Body of pancreas (tissue), 4 donors: ENCODE measurements around the gene CACNG3. TPM values are rescaled to one million over a fixed set of nuclear protein-coding genes. Genes with fewer than 3 reads are reported as not detected.

ENCODE experiments used
- ATAC-seq: fragments of 150-250 bp; one replicate; pipeline ENCODE4 v1.9.1; 2016
- DNase-seq, 4 donors: peaks; one replicate each; pipeline ENCODE4 v3.0.0-alpha.2; 2019
- H3K27ac ChIP-seq, 4 donors: fragments of 200-600 bp; sonication (generic); 1 replicate in 3 of 4; 2 replicates in 1 of 4; pipeline versions ENCODE4 v1.5.1 to v1.6.1; 2016 to 2019; ENCODE audit warnings: mild to moderate bottlenecking in 1 of 4, mixed read lengths in 1 of 4, moderate library complexity in 1 of 4
- H3K27me3 ChIP-seq, 2 donors: fragments of 200-600 bp; sonication (generic); one replicate each; pipeline ENCODE4 v1.6.0; 2016; ENCODE audit warnings: mild to moderate bottlenecking in 1 of 2
- H3K36me3 ChIP-seq, 2 donors: fragments of 200-600 bp; sonication (generic); replicated peaks in 1 of 2; 2 replicates each; pipeline ENCODE4 v1.5.1; 2016; ENCODE audit warnings: low read depth in 2 of 2; ENCODE audit not compliant: insufficient read depth in 1 of 2
- H3K4me1 ChIP-seq: fragments of 200-600 bp; sonication (generic); one replicate; pipeline ENCODE4 v1.6.0; 2016
- H3K4me3 ChIP-seq, 2 donors: fragments of 200-600 bp; sonication (generic); 1 replicate in 1 of 2; 2 replicates in 1 of 2; pipeline ENCODE4 v1.5.1; 2016 to 2019
- H3K9me3 ChIP-seq, 3 donors: fragments of 200-600 bp; sonication (generic); 1 replicate in 2 of 3; 2 replicates in 1 of 3; pipeline ENCODE4 v1.5.1; 2016
- POLR2A ChIP-seq, 3 donors: fragments of 450-650 bp; IDR thresholded peaks; one replicate each; pipeline ENCODE4 v1.6.1; 2016; ENCODE audit warnings: antibody characterized with exemption in 3 of 3, mild to moderate bottlenecking in 2 of 3
- WGBS, 2 donors: methylation state at CpG; one replicate each; pipeline ENCODE4 v1.1.5; 2017; 5-methylcytosine and 5-hydroxymethylcytosine counted together
- intact Hi-C: fragments of 100-400 bp; cut with DNase I; formaldehyde crosslinking; loops from one replicate; pipeline ENCODE4 v1.15.1; 2023
- total RNA-seq, 2 donors: library from RNA; depleted of rRNA; stranded (reverse); fragments of >200 nt; gene quantifications; one replicate each; pipeline ENCODE4 v1.1.0, GENCODE V29; 2016
- TF ChIP-seq, protein P1 (sequence below), 7 experiments: fragments of 450-650 bp in 4 of 7; fragments of 200-600 bp in 3 of 7; sonication (generic) in 3 of 7; IDR thresholded peaks; one replicate each; pipeline ENCODE4 v1.5.1; 2016 to 2019; ENCODE audit warnings: antibody characterized with exemption in 7 of 7

CACNG3 gene
- total RNA-seq, 2 donors from 2014 or later = not detected

DNA sequence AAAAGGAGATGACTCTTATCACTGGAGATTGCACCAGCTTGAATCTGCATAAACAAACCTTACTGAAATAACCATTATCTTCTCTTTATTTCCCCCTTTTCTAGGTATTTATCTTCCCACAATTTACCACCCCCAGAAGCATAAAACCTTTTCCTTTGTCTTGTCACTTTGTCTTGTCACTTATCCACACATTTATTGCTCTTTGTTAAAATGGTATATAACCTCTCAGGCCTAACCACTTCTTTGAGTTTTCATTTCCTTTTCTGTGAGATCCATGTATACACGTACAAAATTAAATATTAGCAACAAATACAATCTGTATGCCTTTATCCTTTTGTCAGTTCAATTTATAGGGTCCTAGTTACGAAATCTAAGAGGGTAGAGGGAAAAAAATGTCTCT, 122.9 kb downstream of the CACNG3 start:
- WGBS, 2 donors = 13 to 17% methylated on average over 2 of the region's 2 CpGs
- intact Hi-C loops = no loop called here
- ATAC-seq (no peak), DNase-seq (no peak)
- Histone ChIP-seq H3K27ac (no peak overlapping the region), H3K4me3 (no peak overlapping the region), H3K9me3 (no peaks in the 10 kb centered on the region), H3K4me1 (no peaks in the 10 kb centered on the region), H3K36me3 (no peaks in the 10 kb centered on the region), H3K27me3 (no peaks in the 10 kb centered on the region)
- TF ChIP-seq, protein P1, sequence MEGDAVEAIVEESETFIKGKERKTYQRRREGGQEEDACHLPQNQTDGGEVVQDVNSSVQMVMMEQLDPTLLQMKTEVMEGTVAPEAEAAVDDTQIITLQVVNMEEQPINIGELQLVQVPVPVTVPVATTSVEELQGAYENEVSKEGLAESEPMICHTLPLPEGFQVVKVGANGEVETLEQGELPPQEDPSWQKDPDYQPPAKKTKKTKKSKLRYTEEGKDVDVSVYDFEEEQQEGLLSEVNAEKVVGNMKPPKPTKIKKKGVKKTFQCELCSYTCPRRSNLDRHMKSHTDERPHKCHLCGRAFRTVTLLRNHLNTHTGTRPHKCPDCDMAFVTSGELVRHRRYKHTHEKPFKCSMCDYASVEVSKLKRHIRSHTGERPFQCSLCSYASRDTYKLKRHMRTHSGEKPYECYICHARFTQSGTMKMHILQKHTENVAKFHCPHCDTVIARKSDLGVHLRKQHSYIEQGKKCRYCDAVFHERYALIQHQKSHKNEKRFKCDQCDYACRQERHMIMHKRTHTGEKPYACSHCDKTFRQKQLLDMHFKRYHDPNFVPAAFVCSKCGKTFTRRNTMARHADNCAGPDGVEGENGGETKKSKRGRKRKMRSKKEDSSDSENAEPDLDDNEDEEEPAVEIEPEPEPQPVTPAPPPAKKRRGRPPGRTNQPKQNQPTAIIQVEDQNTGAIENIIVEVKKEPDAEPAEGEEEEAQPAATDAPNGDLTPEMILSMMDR (IDR thresholded peaks at IDR 0.05) = no peak
- TF ChIP-seq POLR2A (IDR thresholded peaks at IDR 0.05) = no peak

- no peaks in the 10 kb centered on the region for H3K27me3 ChIP-seq
- H3K4me3 ChIP-seq = no peak overlapping the region
- ATAC-seq (no peak), DNase-seq (no peak)
- intact Hi-C loops = no loop called here
- no peaks in the 10 kb centered on the region for H3K36me3 ChIP-seq
- H3K4me1 ChIP-seq = no peaks in the 10 kb centered on the region
- no peaks in the 10 kb centered on the region for H3K9me3 ChIP-seq
- WGBS, 2 donors = 26 to 32% methylated on average over 2 of the region's 2 CpGs
- H3K27ac ChIP-seq = no peak overlapping the region
- TF ChIP-seq, protein P1 (IDR thresholded peaks at IDR 0.05) = no peak
- no peak for TF ChIP-seq POLR2A (IDR thresholded peaks at IDR 0.05)
These were observed 125.5 kb downstream of the CACNG3 start for GRCh38 chr16:24381470-24382118.

- no peak for ATAC-seq
- 22 to 36% methylated on average over 5 of the region's 5 CpGs for WGBS, 2 donors
- Histone ChIP-seq H3K9me3 (no peaks in the 10 kb centered on the region), H3K27me3 (no peaks in the 10 kb centered on the region), H3K36me3 (no peaks in the 10 kb centered on the region), H3K4me1 (no peaks in the 10 kb centered on the region), H3K4me3 (no peak overlapping the region), H3K27ac (no peak overlapping the region)
- intact Hi-C loops = no loop called here
- no peak for TF ChIP-seq POLR2A (IDR thresholded peaks at IDR 0.05)
- TF ChIP-seq, protein P1 (IDR thresholded peaks at IDR 0.05) = no peak
- DNase-seq = no peak
These were observed 126.8 kb downstream of the CACNG3 start for GRCh38 chr16:24382762-24383407.

DNA sequence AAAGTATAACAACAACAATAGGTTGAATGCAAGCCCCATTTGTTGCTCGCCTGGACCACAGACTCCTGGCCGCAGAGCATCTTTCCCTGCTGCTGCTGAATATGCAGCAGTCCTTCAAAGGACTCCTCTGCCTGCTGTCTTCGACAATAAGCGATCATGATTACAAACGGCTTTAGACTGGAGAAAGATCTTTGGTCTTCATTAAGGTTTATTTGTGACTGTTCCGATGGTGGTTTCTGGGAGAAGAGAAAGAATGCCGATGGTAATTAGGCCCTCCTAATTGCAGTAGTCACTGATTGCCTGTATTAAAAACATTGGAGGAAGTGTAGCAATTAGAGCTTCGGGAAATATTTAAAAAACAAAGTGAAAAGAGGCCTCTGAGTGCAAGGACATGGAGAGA, 138.2 kb downstream of the CACNG3 start:
- Histone ChIP-seq H3K9me3 (no peaks in the 10 kb centered on the region), H3K27me3 (no peaks in the 10 kb centered on the region), H3K4me3 (no peak overlapping the region), H3K36me3 (no peaks in the 10 kb centered on the region), H3K27ac (no peak overlapping the region), H3K4me1 (no peaks in the 10 kb centered on the region)
- WGBS, 2 donors = 65 to 70% methylated on average over 8 of the region's 8 CpGs
- intact Hi-C loops = no loop called here
- ATAC-seq (no peak), DNase-seq (no peak)
- TF ChIP-seq POLR2A (IDR thresholded peaks at IDR 0.05) = no peak

DNA sequence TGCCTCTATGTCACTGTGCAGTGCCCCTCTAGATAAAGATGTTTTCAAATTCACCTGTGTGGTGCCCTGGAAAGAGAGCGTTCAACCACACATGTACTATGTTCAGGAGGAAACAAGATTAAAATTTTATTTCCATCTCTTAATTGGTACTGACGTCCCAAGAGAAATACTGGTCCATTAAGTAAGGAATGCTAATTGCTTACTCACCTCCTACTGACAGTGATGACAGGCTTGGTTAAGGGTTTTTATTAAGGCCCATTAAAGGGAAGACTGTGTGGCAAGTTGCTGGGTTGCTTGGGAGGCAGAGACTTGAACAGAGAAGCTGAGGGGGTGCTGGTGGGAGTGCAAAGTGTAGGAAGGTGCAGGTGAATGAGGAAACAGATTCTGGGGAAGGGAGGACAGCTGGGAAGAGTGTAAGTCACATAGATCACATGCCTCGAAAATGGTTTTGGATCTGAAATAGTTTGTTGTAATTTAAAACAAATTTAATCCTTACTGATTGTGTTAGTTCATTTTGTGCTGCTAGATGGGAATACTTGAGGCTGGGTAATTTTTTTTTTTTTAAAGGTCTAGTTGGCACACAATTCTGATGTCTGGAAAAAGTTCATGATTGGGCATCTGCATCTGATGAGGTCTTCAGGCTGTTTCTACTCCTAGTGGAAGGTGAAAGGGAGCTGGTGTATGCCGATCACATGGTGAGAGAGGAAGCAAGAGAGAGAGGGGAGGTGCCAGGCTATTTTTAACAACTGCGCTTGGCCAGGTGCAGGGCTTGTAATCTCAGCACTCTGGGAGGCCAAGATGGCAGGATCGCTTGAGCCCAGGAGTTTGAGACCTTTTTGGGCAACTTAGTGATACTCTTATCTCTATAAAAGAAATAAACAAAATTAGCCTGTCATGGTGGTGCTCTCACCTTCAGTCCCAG, 140.5 kb downstream of the CACNG3 start:
- WGBS, 2 donors = 35 to 59% methylated on average over 6 of the region's 6 CpGs
- no peaks in the 10 kb centered on the region for H3K4me1 ChIP-seq
- no peak for DNase-seq
- TF ChIP-seq, protein P1 (IDR thresholded peaks at IDR 0.05) = no peak
- no peak for TF ChIP-seq POLR2A (IDR thresholded peaks at IDR 0.05)
- H3K36me3 ChIP-seq = no peaks in the 10 kb centered on the region
- H3K4me3 ChIP-seq = no peak overlapping the region
- no peaks in the 10 kb centered on the region for H3K27me3 ChIP-seq
- H3K27ac ChIP-seq = no peak overlapping the region
- ATAC-seq = no peak
- H3K9me3 ChIP-seq = no peaks in the 10 kb centered on the region
- intact Hi-C loops = no loop called here
